OCI-LY7 (cell line): ENCODE results near the gene COBL.

Source experiments
- CTCF ChIP-seq: fragments of 200-600 bp; sonication (generic); conservative IDR thresholded peaks from 2 replicates; pipeline ENCODE4 v1.5.1; 2014; ENCODE audit warnings: mild to moderate bottlenecking, antibody characterized with exemption, low read length, moderate library complexity, mixed read lengths
- EZH2phosphoT487 ChIP-seq: fragments of 200-600 bp; sonication (generic); IDR thresholded peaks from 2 replicates; pipeline ENCODE4 v1.6.1; 2018; ENCODE audit warnings: low read depth, borderline replicate concordance, mild to moderate bottlenecking, mixed run types, antibody characterized with exemption, low read length, moderate library complexity, mixed read lengths

GRCh38 chr7:51228386-51228958, 88.1 kb downstream of the COBL start:
- TF ChIP-seq CTCF = no peak
- TF ChIP-seq EZH2phosphoT487 = no peak
